Body of pancreas (tissue), 4 donors: Measurements from ENCODE around the gene ASTN2. TPM values are rescaled to one million over a fixed set of nuclear protein-coding genes. Genes with fewer than 3 reads are reported as not detected.

ENCODE experiments used
- ATAC-seq: fragments of 150-250 bp; one replicate; pipeline ENCODE4 v1.9.1; 2016
- DNase-seq, 4 donors: peaks; one replicate each; pipeline ENCODE4 v3.0.0-alpha.2; 2019
- H3K27ac ChIP-seq, 4 donors: fragments of 200-600 bp; sonication (generic); 1 replicate in 3 of 4; 2 replicates in 1 of 4; pipeline versions ENCODE4 v1.5.1 to v1.6.1; 2016 to 2019; ENCODE audit warnings: mild to moderate bottlenecking in 1 of 4, mixed read lengths in 1 of 4, moderate library complexity in 1 of 4
- H3K27me3 ChIP-seq, 2 donors: fragments of 200-600 bp; sonication (generic); one replicate each; pipeline ENCODE4 v1.6.0; 2016; ENCODE audit warnings: mild to moderate bottlenecking in 1 of 2
- H3K36me3 ChIP-seq, 2 donors: fragments of 200-600 bp; sonication (generic); replicated peaks in 1 of 2; 2 replicates each; pipeline ENCODE4 v1.5.1; 2016; ENCODE audit warnings: low read depth in 2 of 2; ENCODE audit not compliant: insufficient read depth in 1 of 2
- H3K4me1 ChIP-seq: fragments of 200-600 bp; sonication (generic); one replicate; pipeline ENCODE4 v1.6.0; 2016
- H3K4me3 ChIP-seq, 2 donors: fragments of 200-600 bp; sonication (generic); 1 replicate in 1 of 2; 2 replicates in 1 of 2; pipeline ENCODE4 v1.5.1; 2016 to 2019
- H3K9me3 ChIP-seq, 3 donors: fragments of 200-600 bp; sonication (generic); 1 replicate in 2 of 3; 2 replicates in 1 of 3; pipeline ENCODE4 v1.5.1; 2016
- CTCF ChIP-seq, 7 experiments: fragments of 450-650 bp in 4 of 7; fragments of 200-600 bp in 3 of 7; sonication (generic) in 3 of 7; IDR thresholded peaks; one replicate each; pipeline ENCODE4 v1.5.1; 2016 to 2019; ENCODE audit warnings: antibody characterized with exemption in 7 of 7
- POLR2A ChIP-seq, 3 donors: fragments of 450-650 bp; IDR thresholded peaks; one replicate each; pipeline ENCODE4 v1.6.1; 2016; ENCODE audit warnings: antibody characterized with exemption in 3 of 3, mild to moderate bottlenecking in 2 of 3
- WGBS, 2 donors: methylation state at CpG; one replicate each; pipeline ENCODE4 v1.1.5; 2017; 5-methylcytosine and 5-hydroxymethylcytosine counted together
- intact Hi-C: fragments of 100-400 bp; cut with DNase I; formaldehyde crosslinking; loops from one replicate; pipeline ENCODE4 v1.15.1; 2023
- total RNA-seq, 2 donors: library from RNA; depleted of rRNA; stranded (reverse); fragments of >200 nt; gene quantifications; one replicate each; pipeline ENCODE4 v1.1.0, GENCODE V29; 2016

The ASTN2 gene
- total RNA-seq, 2 donors from 2014 or later: 8.2 to 9.6 TPM

DNA sequence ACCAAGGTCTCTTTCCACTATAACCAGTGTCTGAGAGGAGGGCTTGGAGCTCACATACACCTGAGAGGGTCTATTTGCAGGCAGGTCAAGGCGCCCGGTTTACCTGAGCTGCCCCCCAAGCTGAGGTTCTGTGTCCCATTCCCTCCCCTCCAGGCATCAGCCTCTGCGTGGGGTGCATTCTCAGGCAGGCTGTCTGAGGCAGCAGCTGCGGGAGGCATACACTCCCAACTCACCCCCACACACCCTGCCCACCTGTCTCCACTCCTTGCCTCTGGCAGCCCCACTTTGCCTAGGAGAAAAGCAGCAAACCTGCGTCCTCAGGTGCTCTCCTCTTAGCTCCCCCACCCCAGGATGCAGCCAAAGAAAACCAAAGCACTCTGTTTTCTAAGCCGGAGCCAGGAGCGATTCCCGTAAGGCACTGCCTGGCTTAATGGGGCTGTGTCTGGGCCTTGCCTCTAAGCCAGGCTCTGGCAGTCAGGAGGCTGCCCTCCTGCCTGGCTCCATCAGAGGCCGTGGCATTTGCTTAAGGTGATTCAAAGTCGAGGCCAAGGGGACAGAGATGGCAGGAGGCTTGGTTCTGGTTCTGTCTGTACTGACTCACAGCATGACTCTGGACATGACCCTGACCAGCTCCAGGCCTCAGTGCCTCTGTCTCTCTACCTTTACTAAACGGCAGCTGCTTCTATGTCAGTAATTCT, 867.0 kb downstream of the ASTN2 start:
- Histone ChIP-seq H3K36me3 (no peaks in the 10 kb centered on the region), H3K9me3 (no peaks in the 10 kb centered on the region), H3K4me1 (peaks cover 42% of the 10 kb centered on the region), H3K27me3 (no peaks in the 10 kb centered on the region), H3K4me3 (no peak overlapping the region), H3K27ac (peak overlapping the region in 2 of 4 donors; percentile 21 to 55)
- intact Hi-C loops: no loop called here
- no peak for TF ChIP-seq POLR2A (IDR thresholded peaks at IDR 0.05)
- no peak for TF ChIP-seq CTCF (IDR thresholded peaks at IDR 0.05)
- peak; percentile 51 for ATAC-seq
- peak in 1 of 4 donors; percentile 31 for DNase-seq
- 64 to 77% methylated on average over 5 to 11 of the region's 11 CpGs for WGBS, 2 donors

DNA sequence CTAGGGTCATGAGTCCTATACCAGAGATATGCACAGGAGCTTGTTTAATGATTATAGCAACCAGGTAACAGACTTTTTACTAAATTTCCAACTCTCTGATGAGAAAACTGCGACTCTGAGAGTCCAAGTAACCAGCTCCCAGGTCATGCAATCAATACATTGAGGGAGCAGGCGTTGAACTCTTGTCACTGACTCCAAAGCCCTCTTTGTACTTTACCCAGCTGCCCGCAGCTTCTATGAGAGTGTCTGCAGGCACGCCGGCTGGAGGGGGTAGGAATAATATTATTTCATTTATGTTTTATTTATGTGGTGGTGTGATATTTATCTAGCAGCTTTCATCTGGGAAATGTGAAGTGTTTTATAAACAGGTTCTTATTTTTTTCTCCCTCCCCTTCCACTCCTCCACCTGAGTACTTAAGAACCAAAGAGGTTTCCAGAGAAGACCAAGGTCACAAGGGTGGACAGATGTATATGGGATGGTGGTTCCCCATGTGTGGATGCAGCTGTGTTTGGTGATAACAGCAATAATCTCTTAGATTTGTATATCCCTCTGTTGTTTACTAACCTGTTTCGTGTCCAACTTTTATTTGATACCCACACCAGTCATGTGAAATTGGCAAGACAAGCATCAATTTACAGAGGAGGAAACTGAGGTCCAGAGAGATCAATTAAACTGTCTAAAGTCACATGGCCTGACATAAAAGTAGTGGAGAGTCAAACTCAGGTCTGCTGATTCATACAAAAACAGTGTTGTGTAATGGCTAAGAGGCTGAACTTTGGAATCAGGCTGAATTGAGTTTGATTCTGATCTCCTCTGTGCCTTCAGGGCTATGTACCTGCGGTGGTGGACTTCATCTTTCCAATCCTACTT, 867.9 kb downstream of the ASTN2 start:
- Histone ChIP-seq H3K27me3 (no peaks in the 10 kb centered on the region), H3K27ac (peak overlapping the region in 2 of 4 donors; percentile 21 to 55), H3K4me1 (peaks cover 42% of the 10 kb centered on the region), H3K4me3 (no peak overlapping the region), H3K36me3 (no peaks in the 10 kb centered on the region), H3K9me3 (no peaks in the 10 kb centered on the region)
- intact Hi-C loops: no loop called here
- no peak for DNase-seq
- peak; percentile 74 for ATAC-seq
- WGBS, 2 donors: 57 to 64% methylated on average over 7 of the region's 7 CpGs
- TF ChIP-seq CTCF (IDR thresholded peaks at IDR 0.05) (no peak), POLR2A (IDR thresholded peaks at IDR 0.05) (no peak)

- TF ChIP-seq CTCF (IDR thresholded peaks at IDR 0.05): no peak
- TF ChIP-seq POLR2A (IDR thresholded peaks at IDR 0.05): no peak
- intact Hi-C loops: no loop called here
- no peaks in the 10 kb centered on the region for H3K27me3 ChIP-seq
- no peak for ATAC-seq
- DNase-seq: no peak
- no peaks in the 10 kb centered on the region for H3K36me3 ChIP-seq
- 68 to 96% methylated on average over 2 of the region's 2 CpGs for WGBS, 2 donors
- no peaks in the 10 kb centered on the region for H3K9me3 ChIP-seq
- H3K4me3 ChIP-seq: no peak overlapping the region
- H3K4me1 ChIP-seq: peaks cover 26% of the 10 kb centered on the region
- H3K27ac ChIP-seq: no peak overlapping the region
Observed at GRCh38 chr9:116544896-116545295, 870.0 kb downstream of the ASTN2 start.

DNA sequence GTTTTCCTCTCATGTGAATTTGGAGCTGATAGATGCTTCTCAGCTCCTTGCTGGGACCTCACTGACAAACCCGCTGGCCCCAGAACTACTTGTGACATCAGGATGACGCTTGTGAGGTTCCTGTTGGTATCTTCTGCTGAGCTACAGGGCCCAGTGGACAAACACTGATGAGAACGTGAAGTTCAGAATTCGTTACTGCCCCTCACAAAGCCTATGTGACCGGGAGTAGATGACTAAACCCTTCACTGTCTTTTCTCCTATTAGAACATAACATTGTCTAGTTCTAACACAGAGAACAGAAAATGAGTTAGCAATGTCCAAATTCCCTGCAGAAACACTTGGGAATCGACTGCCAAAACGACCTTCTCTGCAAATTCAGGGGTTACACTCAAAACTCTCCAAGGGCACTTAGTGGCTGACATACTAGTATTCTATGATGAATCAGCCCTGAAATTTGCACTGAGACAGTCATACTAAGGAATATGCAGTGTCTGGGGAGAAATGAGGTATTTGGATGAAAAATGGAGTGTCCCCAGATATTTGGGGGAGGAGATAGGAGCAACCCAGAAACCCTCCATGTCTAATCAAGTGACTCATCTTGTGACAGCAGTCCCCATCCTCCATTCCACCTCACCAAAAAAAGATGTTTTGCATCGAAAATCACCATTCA, 871.0 kb downstream of the ASTN2 start:
- Histone ChIP-seq H3K27ac (no peak overlapping the region), H3K4me1 (peaks cover 20% of the 10 kb centered on the region), H3K27me3 (no peaks in the 10 kb centered on the region), H3K9me3 (no peaks in the 10 kb centered on the region), H3K36me3 (no peaks in the 10 kb centered on the region), H3K4me3 (no peak overlapping the region)
- no peak for TF ChIP-seq POLR2A (IDR thresholded peaks at IDR 0.05)
- 76 to 84% methylated on average over 8 of the region's 8 CpGs for WGBS, 2 donors
- ATAC-seq (peak; percentile 32), DNase-seq (peak; percentile 21 to 34 (median 28))
- intact Hi-C loops: no loop called here

- no peak for DNase-seq
- Histone ChIP-seq H3K9me3 (no peaks in the 10 kb centered on the region), H3K27ac (no peak overlapping the region), H3K27me3 (no peaks in the 10 kb centered on the region), H3K36me3 (no peaks in the 10 kb centered on the region), H3K4me3 (no peak overlapping the region), H3K4me1 (no peaks in the 10 kb centered on the region)
- intact Hi-C loops: no loop called here
- TF ChIP-seq POLR2A (IDR thresholded peaks at IDR 0.05): no peak
- no peak for TF ChIP-seq CTCF (IDR thresholded peaks at IDR 0.05)
- ATAC-seq: no peak
Observed at GRCh38 chr9:116541402-116541801, 873.5 kb downstream of the ASTN2 start.
